ENCODE results near the gene PCYOX1L.

DNA sequence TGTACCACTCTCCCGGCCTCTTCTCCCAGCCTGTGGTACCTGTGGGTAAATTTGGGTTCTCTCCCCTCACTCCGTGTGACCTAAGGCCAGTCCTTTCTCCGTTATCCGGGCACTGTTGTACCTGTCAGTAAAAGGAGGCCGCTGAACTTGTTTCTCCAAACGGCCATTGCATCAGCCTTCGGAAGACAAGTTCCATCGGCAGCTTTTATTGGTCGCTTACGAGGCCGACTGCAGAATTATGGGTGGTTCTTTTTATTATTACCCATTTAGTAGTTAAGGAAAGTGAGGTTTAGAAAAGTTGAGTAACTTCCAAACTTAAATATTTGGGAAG is 12.0 kb upstream of the PCYOX1L start:
- TF ChIP-seq, protein P1, sequence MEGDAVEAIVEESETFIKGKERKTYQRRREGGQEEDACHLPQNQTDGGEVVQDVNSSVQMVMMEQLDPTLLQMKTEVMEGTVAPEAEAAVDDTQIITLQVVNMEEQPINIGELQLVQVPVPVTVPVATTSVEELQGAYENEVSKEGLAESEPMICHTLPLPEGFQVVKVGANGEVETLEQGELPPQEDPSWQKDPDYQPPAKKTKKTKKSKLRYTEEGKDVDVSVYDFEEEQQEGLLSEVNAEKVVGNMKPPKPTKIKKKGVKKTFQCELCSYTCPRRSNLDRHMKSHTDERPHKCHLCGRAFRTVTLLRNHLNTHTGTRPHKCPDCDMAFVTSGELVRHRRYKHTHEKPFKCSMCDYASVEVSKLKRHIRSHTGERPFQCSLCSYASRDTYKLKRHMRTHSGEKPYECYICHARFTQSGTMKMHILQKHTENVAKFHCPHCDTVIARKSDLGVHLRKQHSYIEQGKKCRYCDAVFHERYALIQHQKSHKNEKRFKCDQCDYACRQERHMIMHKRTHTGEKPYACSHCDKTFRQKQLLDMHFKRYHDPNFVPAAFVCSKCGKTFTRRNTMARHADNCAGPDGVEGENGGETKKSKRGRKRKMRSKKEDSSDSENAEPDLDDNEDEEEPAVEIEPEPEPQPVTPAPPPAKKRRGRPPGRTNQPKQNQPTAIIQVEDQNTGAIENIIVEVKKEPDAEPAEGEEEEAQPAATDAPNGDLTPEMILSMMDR (IDR thresholded peaks at IDR 0.05), result no peak
- TF ChIP-seq HOXB5 (CRISPR knock-in tag; IDR thresholded peaks at IDR 0.05), result no peak
- TF ChIP-seq NPAS2 (CRISPR knock-in tag; IDR thresholded peaks at IDR 0.05; ENCODE audit: borderline replicate concordance), result no peak
- no peak for TF ChIP-seq MYC (IDR thresholded peaks at IDR 0.05; ENCODE audit: borderline replicate concordance, low read length)
- TF ChIP-seq, protein P2, sequence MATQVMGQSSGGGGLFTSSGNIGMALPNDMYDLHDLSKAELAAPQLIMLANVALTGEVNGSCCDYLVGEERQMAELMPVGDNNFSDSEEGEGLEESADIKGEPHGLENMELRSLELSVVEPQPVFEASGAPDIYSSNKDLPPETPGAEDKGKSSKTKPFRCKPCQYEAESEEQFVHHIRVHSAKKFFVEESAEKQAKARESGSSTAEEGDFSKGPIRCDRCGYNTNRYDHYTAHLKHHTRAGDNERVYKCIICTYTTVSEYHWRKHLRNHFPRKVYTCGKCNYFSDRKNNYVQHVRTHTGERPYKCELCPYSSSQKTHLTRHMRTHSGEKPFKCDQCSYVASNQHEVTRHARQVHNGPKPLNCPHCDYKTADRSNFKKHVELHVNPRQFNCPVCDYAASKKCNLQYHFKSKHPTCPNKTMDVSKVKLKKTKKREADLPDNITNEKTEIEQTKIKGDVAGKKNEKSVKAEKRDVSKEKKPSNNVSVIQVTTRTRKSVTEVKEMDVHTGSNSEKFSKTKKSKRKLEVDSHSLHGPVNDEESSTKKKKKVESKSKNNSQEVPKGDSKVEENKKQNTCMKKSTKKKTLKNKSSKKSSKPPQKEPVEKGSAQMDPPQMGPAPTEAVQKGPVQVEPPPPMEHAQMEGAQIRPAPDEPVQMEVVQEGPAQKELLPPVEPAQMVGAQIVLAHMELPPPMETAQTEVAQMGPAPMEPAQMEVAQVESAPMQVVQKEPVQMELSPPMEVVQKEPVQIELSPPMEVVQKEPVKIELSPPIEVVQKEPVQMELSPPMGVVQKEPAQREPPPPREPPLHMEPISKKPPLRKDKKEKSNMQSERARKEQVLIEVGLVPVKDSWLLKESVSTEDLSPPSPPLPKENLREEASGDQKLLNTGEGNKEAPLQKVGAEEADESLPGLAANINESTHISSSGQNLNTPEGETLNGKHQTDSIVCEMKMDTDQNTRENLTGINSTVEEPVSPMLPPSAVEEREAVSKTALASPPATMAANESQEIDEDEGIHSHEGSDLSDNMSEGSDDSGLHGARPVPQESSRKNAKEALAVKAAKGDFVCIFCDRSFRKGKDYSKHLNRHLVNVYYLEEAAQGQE (IDR thresholded peaks at IDR 0.05), result no peak
- TF ChIP-seq, protein P3, sequence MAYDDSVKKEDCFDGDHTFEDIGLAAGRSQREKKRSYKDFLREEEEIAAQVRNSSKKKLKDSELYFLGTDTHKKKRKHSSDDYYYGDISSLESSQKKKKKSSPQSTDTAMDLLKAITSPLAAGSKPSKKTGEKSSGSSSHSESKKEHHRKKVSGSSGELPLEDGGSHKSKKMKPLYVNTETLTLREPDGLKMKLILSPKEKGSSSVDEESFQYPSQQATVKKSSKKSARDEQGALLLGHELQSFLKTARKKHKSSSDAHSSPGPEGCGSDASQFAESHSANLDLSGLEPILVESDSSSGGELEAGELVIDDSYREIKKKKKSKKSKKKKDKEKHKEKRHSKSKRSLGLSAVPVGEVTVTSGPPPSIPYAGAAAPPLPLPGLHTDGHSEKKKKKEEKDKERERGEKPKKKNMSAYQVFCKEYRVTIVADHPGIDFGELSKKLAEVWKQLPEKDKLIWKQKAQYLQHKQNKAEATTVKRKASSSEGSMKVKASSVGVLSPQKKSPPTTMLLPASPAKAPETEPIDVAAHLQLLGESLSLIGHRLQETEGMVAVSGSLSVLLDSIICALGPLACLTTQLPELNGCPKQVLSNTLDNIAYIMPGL (CRISPR knock-in tag; IDR thresholded peaks at IDR 0.05; ENCODE audit: borderline replicate concordance), result no peak
